ENCODE measurements around the gene CKAP2L.

- TF ChIP-seq POLR2AphosphoS5 (IDR thresholded peaks at IDR 0.05) (no peak), CTCF (IDR thresholded peaks at IDR 0.05) (no peak), POLR2A (IDR thresholded peaks at IDR 0.05) (no peak), EP300 (IDR thresholded peaks at IDR 0.05) (no peak)
Observed at GRCh38 chr2:112703684-112704083, 60.7 kb downstream of the CKAP2L start.
